H1 (cell line): ENCODE measurements around the gene RAP2C. TPM values are rescaled to one million over a fixed set of nuclear protein-coding genes. Genes with fewer than 3 reads are reported as not detected.

Source experiments
- CTCF ChIA-PET: fragments of 300-600 bp; sonication (Branson Sonifier 250); formaldehyde crosslinking; loops from one replicate; lab custom pipeline; 2021; ENCODE audit not compliant: partially characterized antibody; lab: Charles Lee
- POLR2A ChIA-PET: fragments of 300-600 bp; sonication (Branson Sonifier 250); formaldehyde crosslinking; loops from one replicate; lab custom pipeline; 2021; ENCODE audit warnings: inconsistent platforms; ENCODE audit not compliant: partially characterized antibody; lab: Charles Lee
- DNase-seq, 2 experiments: peaks; one replicate each; pipeline versions ENCODE4 v3.0.0 to v3.0.0-alpha.2; 2010 to 2022; ENCODE audit warnings: low spot score in 2 of 2, low read depth in 1 of 2, mixed read lengths in 1 of 2
- FAIRE-seq: peaks from 2 replicates; lab custom pipeline; 2011; peaks lifted over from hg19 to GRCh38; lab: Jason Lieb, UNC
- H2AFZ ChIP-seq: 2 replicates; pipeline ENCODE4 v1.8.1; 2012; ENCODE audit warnings: low read length, inconsistent platforms
- H2AK5ac ChIP-seq: 2 replicates; pipeline ENCODE4 v1.6.1; 2013; ENCODE audit warnings: low read depth, low read length
- H2BK120ac ChIP-seq: replicated peaks from 2 replicates; pipeline ENCODE3; 2013; ENCODE audit warnings: low read depth, low read length, inconsistent platforms
- H2BK12ac ChIP-seq: 2 replicates; pipeline ENCODE4 v1.6.1; 2013; ENCODE audit warnings: low read depth, low read length
- H2BK15ac ChIP-seq: 2 replicates; pipeline ENCODE4 v1.6.1; 2013; ENCODE audit warnings: low read length
- H2BK20ac ChIP-seq: 2 replicates; pipeline ENCODE4 v1.6.1; 2013; ENCODE audit warnings: low read length
- H2BK5ac ChIP-seq: 2 replicates; pipeline ENCODE4 v1.6.1; 2013; ENCODE audit warnings: low read depth, low read length
- H3K14ac ChIP-seq: 2 replicates; pipeline ENCODE4 v1.6.1; 2013; ENCODE audit warnings: inconsistent platforms; ENCODE audit not compliant: insufficient read length
- H3K18ac ChIP-seq: 2 replicates; pipeline ENCODE4 v1.6.1; 2013; ENCODE audit warnings: low read length; ENCODE audit errors: extremely low read depth
- H3K23ac ChIP-seq: 2 replicates; pipeline ENCODE4 v1.6.1; 2013; ENCODE audit warnings: inconsistent platforms; ENCODE audit not compliant: insufficient read length
- H3K23me2 ChIP-seq: 2 replicates; pipeline ENCODE4 v1.6.1; 2013; ENCODE audit warnings: low read depth, low read length
- H3K27ac ChIP-seq: 2 replicates; pipeline ENCODE4 v1.6.1; 2011; ENCODE audit warnings: low read depth, low read length, inconsistent platforms
- H3K27me3 ChIP-seq, 4 experiments: replicated peaks in 1 of 4; 1 replicate in 1 of 4; 2 replicates in 3 of 4; pipeline versions ENCODE4 v1.6.1 to v1.8.1; 2011 to 2013; ENCODE audit warnings: low read length in 3 of 4, mild to moderate bottlenecking in 3 of 4, inconsistent platforms in 2 of 4, mixed read lengths in 2 of 4, moderate library complexity in 1 of 4; ENCODE audit not compliant: control insufficient read depth in 3 of 4, insufficient read depth in 3 of 4; ENCODE audit errors: extremely low read depth in 1 of 4
- H3K36me3 ChIP-seq, 4 experiments: 2 replicates each; pipeline versions ENCODE4 v1.6.1 to v1.8.1; 2011 to 2013; ENCODE audit warnings: mild to moderate bottlenecking in 4 of 4, low read length in 3 of 4, moderate library complexity in 2 of 4, control low read depth in 1 of 4, inconsistent platforms in 1 of 4; ENCODE audit not compliant: insufficient read depth in 4 of 4, control insufficient read depth in 2 of 4
- H3K4ac ChIP-seq: replicated peaks from 2 replicates; pipeline ENCODE3; 2013; ENCODE audit warnings: low read length, low read depth, mixed read lengths, inconsistent platforms; ENCODE audit not compliant: insufficient read length
- H3K4me1 ChIP-seq, 4 experiments: replicated peaks in 1 of 4; 1 replicate in 1 of 4; 2 replicates in 3 of 4; pipeline versions ENCODE4 v1.6.1 to v1.8.1; 2011 to 2013; ENCODE audit warnings: low read length in 3 of 4, inconsistent platforms in 2 of 4, mixed read lengths in 1 of 4; ENCODE audit not compliant: insufficient read depth in 4 of 4, control insufficient read depth in 3 of 4
- H3K4me2 ChIP-seq, 2 experiments: 2 replicates each; pipeline versions ENCODE4 v1.6.1 to v1.8.1; 2011 to 2013; ENCODE audit warnings: low read depth in 2 of 2, low read length in 2 of 2, control low read depth in 1 of 2, inconsistent platforms in 1 of 2, mild to moderate bottlenecking in 1 of 2; ENCODE audit not compliant: insufficient read depth in 1 of 2
- H3K4me3 ChIP-seq, 4 experiments: fragments of 200-600, 300-600 bp in 1 of 4; sonication (generic), shearing (Covaris generic), sonication (Bioruptor Twin) in 1 of 4; 2 replicates each; pipeline versions ENCODE4 v1.5.1 to v1.8.1; 2011 to 2016; ENCODE audit warnings: low read length in 4 of 4, low read depth in 3 of 4, control low read depth in 2 of 4, inconsistent platforms in 2 of 4, mild to moderate bottlenecking in 2 of 4, mixed read lengths in 1 of 4, moderate library complexity in 1 of 4; ENCODE audit not compliant: insufficient read depth in 2 of 4; ENCODE audit errors: extremely low read depth in 1 of 4
- H3K56ac ChIP-seq: replicated peaks from 2 replicates; pipeline ENCODE3; 2013; ENCODE audit warnings: low read depth, mild to moderate bottlenecking, mixed read lengths, low read length, inconsistent platforms; ENCODE audit not compliant: insufficient read length
- H3K79me1 ChIP-seq: 2 replicates; pipeline ENCODE4 v1.6.1; 2013; ENCODE audit warnings: low read depth, low read length, control low read depth
- H3K79me2 ChIP-seq, 2 experiments: 2 replicates each; pipeline versions ENCODE4 v1.6.1 to v1.8.1; 2012 to 2013; ENCODE audit warnings: low read length in 2 of 2, mild to moderate bottlenecking in 2 of 2, inconsistent platforms in 1 of 2; ENCODE audit not compliant: insufficient read depth in 2 of 2, control insufficient read depth in 1 of 2
- H3K9ac ChIP-seq, 4 experiments: replicated peaks in 1 of 4; 1 replicate in 1 of 4; 2 replicates in 3 of 4; pipeline versions ENCODE4 v1.6.1 to v1.8.1; 2011 to 2013; ENCODE audit warnings: low read depth in 3 of 4, low read length in 3 of 4, control low read depth in 2 of 4, mild to moderate bottlenecking in 2 of 4, moderate library complexity in 2 of 4, inconsistent platforms in 1 of 4; ENCODE audit errors: extremely low read depth in 1 of 4
- H3K9me3 ChIP-seq, 2 experiments: 2 replicates each; pipeline versions ENCODE4 v1.6.1 to v1.8.1; 2012 to 2013; ENCODE audit warnings: mild to moderate bottlenecking in 2 of 2, moderate library complexity in 2 of 2, control low read depth in 1 of 2, inconsistent platforms in 1 of 2, low read depth in 1 of 2, low read length in 1 of 2, mixed read lengths in 1 of 2; ENCODE audit not compliant: insufficient read depth in 2 of 2
- H4K20me1 ChIP-seq, 2 experiments: replicated peaks in 1 of 2; 2 replicates each; pipeline versions ENCODE3 to v1.8.1; 2011 to 2013; ENCODE audit warnings: inconsistent platforms in 2 of 2, low read length in 2 of 2, mild to moderate bottlenecking in 1 of 2; ENCODE audit not compliant: insufficient read depth in 2 of 2, control insufficient read depth in 1 of 2
- H4K5ac ChIP-seq: 2 replicates; pipeline ENCODE4 v1.6.1; 2013; ENCODE audit warnings: low read length, low read depth, mixed read lengths, inconsistent platforms; ENCODE audit not compliant: insufficient read length
- H4K8ac ChIP-seq: 2 replicates; pipeline ENCODE4 v1.8.0; 2013; ENCODE audit warnings: mild to moderate bottlenecking, moderate library complexity, low read length, inconsistent platforms; ENCODE audit not compliant: insufficient read depth; ENCODE audit errors: extremely low read depth
- H4K91ac ChIP-seq: replicated peaks from 2 replicates; pipeline ENCODE3; 2013; ENCODE audit warnings: low read length, mixed read lengths, inconsistent platforms; ENCODE audit not compliant: insufficient read length
- JUN ChIP-seq: IDR thresholded peaks from 2 replicates; pipeline ENCODE4 v1.6.1; 2011; ENCODE audit warnings: low read depth, mild to moderate bottlenecking, improper control_type of control experiment, low read length
- JUND ChIP-seq: IDR thresholded peaks from 2 replicates; pipeline ENCODE4 v1.6.1; 2011; ENCODE audit warnings: mild to moderate bottlenecking, improper control_type of control experiment, low read length
- RAD21 ChIP-seq, 2 experiments: IDR thresholded peaks in 1 of 2; conservative IDR thresholded peaks in 1 of 2; 2 replicates each; pipeline ENCODE4 v1.6.1; 2011; ENCODE audit warnings: low read depth in 2 of 2, low read length in 2 of 2, improper control_type of control experiment in 1 of 2, inconsistent platforms in 1 of 2, mild to moderate bottlenecking in 1 of 2, moderate library complexity in 1 of 2
- WGBS, 2 experiments: shearing (Covaris generic) in 1 of 2; methylation state at CpG; one replicate each; pipeline versions ENCODE4 v1.1.6 to v1.1.7; 2013 to 2015; ENCODE audit warnings: low lambda C conversion rate in 2 of 2, mixed read lengths in 2 of 2, inconsistent platforms in 1 of 2, low coverage in 1 of 2, missing lambda C conversion rate in 1 of 2; ENCODE audit not compliant: insufficient replicate concordance in 2 of 2, insufficient coverage in 1 of 2, insufficient read length in 1 of 2; ENCODE audit errors: extremely low coverage in 1 of 2, missing lambda C conversion rate in 1 of 2; 5-methylcytosine and 5-hydroxymethylcytosine counted together
- polyA plus RNA-seq, 7 experiments: library from polyadenylated mRNA; depleted of rRNA in 3 of 7; stranded (reverse) in 5 of 7; unstranded in 2 of 7; fragments of >200 nt in 5 of 7; fragments of 200-250 nt in 2 of 7; gene quantifications; 1 replicate in 5 of 7; 2 replicates in 1 of 7; 4 replicates in 1 of 7; pipeline versions ENCODE4 v1.2.1 to v1.2.3, GENCODE V29; 2011 to 2013; ENCODE audit warnings: missing spikeins in 2 of 7, mixed read lengths in 2 of 7
- total RNA-seq: library from RNA; stranded (reverse); fragmentation: NEBNext Ultra II Directional; extraction: Animal tissue kit (Norgen Biotek cat#: 25700); gene quantifications from 2 replicates; pipeline ENCODE4 v1.2.1, GENCODE V29; 2021
- TF ChIP-seq, protein P1 (sequence below): IDR thresholded peaks from 2 replicates; pipeline ENCODE4 v1.6.1; 2011; ENCODE audit warnings: low read depth, mild to moderate bottlenecking, low read length; ENCODE audit not compliant: insufficient read depth
- TF ChIP-seq, protein P2 (sequence below), 3 experiments: IDR thresholded peaks; 1 replicate in 2 of 3; 2 replicates in 1 of 3; pipeline versions ENCODE4 v1.5.1 to v1.6.1; 2011; ENCODE audit warnings: low read length in 3 of 3, mild to moderate bottlenecking in 3 of 3, inconsistent platforms in 2 of 3, low read depth in 1 of 3, moderate library complexity in 1 of 3; ENCODE audit not compliant: insufficient read depth in 1 of 3; ENCODE audit errors: control extremely low read depth in 1 of 3

RAP2C gene
- total and polyA plus RNA-seq, 2 of the 8 experiments (the other 6 are each of a cell fraction or from before 2014, with no cell fraction given), result 4.7 to 20.5 TPM

DNA sequence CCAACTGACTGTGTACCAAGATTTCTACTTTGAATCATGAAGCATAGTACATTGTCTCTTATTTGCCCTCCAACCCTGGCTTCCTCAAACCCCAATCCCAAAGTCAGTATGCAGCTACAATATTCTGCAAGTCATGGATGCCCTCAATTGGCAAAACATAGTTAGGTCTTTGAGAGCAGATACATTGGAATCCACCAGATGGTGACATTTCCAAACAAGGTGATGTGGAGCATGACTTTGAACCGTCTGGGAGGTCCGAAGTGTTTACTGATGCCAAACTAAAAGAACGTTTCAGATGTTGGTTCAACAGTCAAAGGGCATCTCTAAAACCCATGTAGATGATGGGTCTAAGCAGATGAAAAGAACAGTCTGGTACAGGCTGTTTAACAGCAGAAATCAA lies 47.8 kb downstream of the RAP2C start:
- Histone ChIP-seq H4K8ac (no peak overlapping the region), H2BK120ac (no peak overlapping the region), H2BK15ac (no peak overlapping the region), H3K4me3 (no peak overlapping the region), H4K20me1 (no peaks in the 10 kb centered on the region), H2BK12ac (no peak overlapping the region), H3K56ac (no peak overlapping the region), H3K18ac (no peak overlapping the region), H2BK20ac (no peak overlapping the region), H3K27me3 (no peaks in the 10 kb centered on the region), H4K5ac (no peak overlapping the region), H3K9ac (no peak overlapping the region), H3K4me1 (peaks cover 0 to 4% (median 0%) of the 10 kb centered on the region in 4 experiments; a peak in 1 of 7 replicates), H3K27ac (no peak overlapping the region), H3K36me3 (no peaks in the 10 kb centered on the region), H3K4ac (no peak overlapping the region), H3K79me1 (no peaks in the 10 kb centered on the region), H3K23me2 (no peaks in the 10 kb centered on the region), H2AFZ (no peak overlapping the region), H3K9me3 (no peaks in the 10 kb centered on the region), H3K23ac (no peak overlapping the region), H2AK5ac (no peak overlapping the region), H2BK5ac (no peak overlapping the region), H3K79me2 (no peaks in the 10 kb centered on the region), H4K91ac (no peak overlapping the region), H3K4me2 (no peak overlapping the region), H3K14ac (no peak overlapping the region)
- CTCF ChIA-PET, result interaction anchor here (0.9 to 1.0 kb wide), 2 partner anchors 18 to 63 kb away, joined by 3 read pairs; no protein-coding TSS in a partner anchor
- DNase-seq, result no peak
- TF ChIP-seq JUND (no peak), JUN (no peak), RAD21 (IDR thresholded peaks at IDR 0.05 in 1 of 2, conservative IDR thresholded peaks at IDR 0.05 in 1 of 2; ENCODE audit: low read depth in 2 of 2, low read length in 2 of 2) (peak in 1 of 2 experiments; percentile 21; a peak in 1 of 4 replicates)
- TF ChIP-seq, protein P1, sequence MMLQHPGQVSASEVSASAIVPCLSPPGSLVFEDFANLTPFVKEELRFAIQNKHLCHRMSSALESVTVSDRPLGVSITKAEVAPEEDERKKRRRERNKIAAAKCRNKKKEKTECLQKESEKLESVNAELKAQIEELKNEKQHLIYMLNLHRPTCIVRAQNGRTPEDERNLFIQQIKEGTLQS, result no peak
- TF ChIP-seq, protein P2, sequence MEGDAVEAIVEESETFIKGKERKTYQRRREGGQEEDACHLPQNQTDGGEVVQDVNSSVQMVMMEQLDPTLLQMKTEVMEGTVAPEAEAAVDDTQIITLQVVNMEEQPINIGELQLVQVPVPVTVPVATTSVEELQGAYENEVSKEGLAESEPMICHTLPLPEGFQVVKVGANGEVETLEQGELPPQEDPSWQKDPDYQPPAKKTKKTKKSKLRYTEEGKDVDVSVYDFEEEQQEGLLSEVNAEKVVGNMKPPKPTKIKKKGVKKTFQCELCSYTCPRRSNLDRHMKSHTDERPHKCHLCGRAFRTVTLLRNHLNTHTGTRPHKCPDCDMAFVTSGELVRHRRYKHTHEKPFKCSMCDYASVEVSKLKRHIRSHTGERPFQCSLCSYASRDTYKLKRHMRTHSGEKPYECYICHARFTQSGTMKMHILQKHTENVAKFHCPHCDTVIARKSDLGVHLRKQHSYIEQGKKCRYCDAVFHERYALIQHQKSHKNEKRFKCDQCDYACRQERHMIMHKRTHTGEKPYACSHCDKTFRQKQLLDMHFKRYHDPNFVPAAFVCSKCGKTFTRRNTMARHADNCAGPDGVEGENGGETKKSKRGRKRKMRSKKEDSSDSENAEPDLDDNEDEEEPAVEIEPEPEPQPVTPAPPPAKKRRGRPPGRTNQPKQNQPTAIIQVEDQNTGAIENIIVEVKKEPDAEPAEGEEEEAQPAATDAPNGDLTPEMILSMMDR (IDR thresholded peaks at IDR 0.05; ENCODE audit: control extremely low read depth in 1 of 3, insufficient read depth in 1 of 3, low read depth in 1 of 3, low read length in 3 of 3), result peak in 1 of 3 experiments; percentile 19; a peak in 1 of 4 replicates
- POLR2A ChIA-PET, result no interaction called here
- 73% methylated on average over 3 of the region's 3 CpGs; no CpG with 5 or more reads in 1 of the 2 experiments for WGBS, 2 experiments
- FAIRE-seq, result no peak
